Measurements from ENCODE around the gene NVL.

GRCh38 chr1:224234017-224234416, 96.0 kb downstream of the NVL start:
- no peak for TF ChIP-seq CTCF (IDR thresholded peaks at IDR 0.05; ENCODE audit: insufficient read depth, low read depth, low read length)
- TF ChIP-seq EZH2 (IDR thresholded peaks at IDR 0.05; ENCODE audit: insufficient read depth, low read length), result no peak

All from astrocyte (in vitro differentiated cells and primary cell).